HEK293T (cell line): Measurements from ENCODE around the gene TSPAN17.

Experiments
- BHLHE40 ChIP-seq: fragments of 450-650 bp; IDR thresholded peaks from 2 replicates; pipeline ENCODE4 v1.6.1; 2016; ENCODE audit warnings: mild to moderate bottlenecking, moderate library complexity, borderline replicate concordance
- CTBP1 ChIP-seq: fragments of 450-650 bp; IDR thresholded peaks from 2 replicates; pipeline ENCODE4 v1.6.1; 2016; ENCODE audit warnings: borderline replicate concordance
- ELF4 ChIP-seq: fragments of 450-650 bp; IDR thresholded peaks from 2 replicates; pipeline ENCODE4 v1.6.1; 2017; ENCODE audit warnings: antibody characterized with exemption
- FOXA1 ChIP-seq: fragments of 450-650 bp; IDR thresholded peaks from 2 replicates; pipeline ENCODE4 v1.6.1; 2016; ENCODE audit warnings: mild to moderate bottlenecking
- FOXM1 ChIP-seq: fragments of 450-650 bp; IDR thresholded peaks from 2 replicates; pipeline ENCODE4 v1.6.1; 2017; ENCODE audit warnings: mild to moderate bottlenecking, borderline replicate concordance
- L3MBTL2 ChIP-seq: fragments of 450-650 bp; conservative IDR thresholded peaks from 2 replicates; pipeline ENCODE4 v1.6.1; 2016; ENCODE audit warnings: mild to moderate bottlenecking
- NFRKB ChIP-seq: fragments of 450-650 bp; IDR thresholded peaks from 2 replicates; pipeline ENCODE4 v1.6.1; 2016; ENCODE audit warnings: mild to moderate bottlenecking, moderate library complexity
- SP1 ChIP-seq: fragments of 450-650 bp; IDR thresholded peaks from 2 replicates; pipeline ENCODE4 v1.6.1; 2017
- TARDBP ChIP-seq: fragments of 450-650 bp; IDR thresholded peaks from 2 replicates; pipeline ENCODE4 v1.6.1; 2016
- ZNF384 ChIP-seq: fragments of 450-650 bp; IDR thresholded peaks from 2 replicates; pipeline ENCODE4 v1.6.1; 2016

DNA sequence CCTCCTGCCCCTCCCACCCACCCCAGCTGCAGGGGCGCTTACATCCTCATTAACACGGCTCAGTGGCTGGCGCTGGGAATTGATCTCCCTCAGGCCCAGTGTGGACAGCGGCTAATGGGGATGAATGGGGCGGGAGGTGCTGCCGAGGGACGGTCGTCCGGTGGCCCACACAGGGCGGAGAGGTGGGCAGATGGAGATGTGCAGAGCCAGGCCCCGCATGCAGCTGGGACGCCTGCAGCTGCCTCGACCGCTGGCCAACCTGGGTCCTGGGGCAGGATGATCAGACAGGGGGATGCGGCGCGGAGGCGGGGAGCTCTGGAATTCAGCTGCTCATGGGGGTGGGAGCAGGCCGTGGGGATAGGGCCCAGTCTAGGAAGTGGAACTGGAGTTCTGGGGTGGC, 17.6 kb downstream of the TSPAN17 start:
- TF ChIP-seq TARDBP (no peak), L3MBTL2 (no peak), NFRKB (no peak), ZNF384 (no peak), FOXA1 (no peak), CTBP1 (no peak), SP1 (no peak), FOXM1 (no peak), BHLHE40 (no peak), ELF4 (no peak)
